Ovary (tissue), 3 donors: Measurements from ENCODE around the gene PTPRN2.

Experiments
- CTCF ChIP-seq, 3 donors: fragments of 450-650 bp in 2 of 3; fragments of 200-600 bp in 1 of 3; IDR thresholded peaks; one replicate each; pipeline versions ENCODE4 v1.5.1 to v1.8.0; 2016 to 2022; ENCODE audit warnings: antibody characterized with exemption in 3 of 3, mild to moderate bottlenecking in 1 of 3
- EP300 ChIP-seq: sonication (generic); formaldehyde crosslinking; IDR thresholded peaks from one replicate; pipeline ENCODE4 v1.6.1; 2017; ENCODE audit warnings: antibody characterized with exemption
- POLR2A ChIP-seq: fragments of 450-650 bp; IDR thresholded peaks from one replicate; pipeline ENCODE4 v1.6.1; 2017; ENCODE audit warnings: antibody characterized with exemption, mild to moderate bottlenecking, moderate library complexity
- donor health status: DM: no; HTN: no; CAD: no.

DNA sequence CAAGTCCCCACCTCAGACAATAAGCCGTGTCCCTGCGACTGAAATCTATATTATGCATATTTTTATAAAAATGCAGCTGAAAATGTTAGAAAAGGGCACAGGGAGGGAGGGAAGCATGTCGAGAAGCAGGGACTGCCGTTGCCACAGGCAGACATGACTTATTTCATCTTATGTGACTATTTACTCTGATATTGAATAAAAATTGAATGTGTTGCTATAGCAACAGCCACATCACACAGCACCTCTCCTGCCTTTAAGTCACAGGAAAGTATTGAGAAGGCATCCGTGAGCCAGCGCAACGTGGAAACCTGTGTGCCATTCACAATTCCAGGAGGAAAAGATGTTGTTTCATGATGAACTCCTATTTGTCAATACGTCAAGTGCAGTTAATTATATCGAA lies 701.4 kb downstream of the PTPRN2 start:
- TF ChIP-seq CTCF (IDR thresholded peaks at IDR 0.05), result no peak
- no peak for TF ChIP-seq POLR2A
- TF ChIP-seq EP300, result no peak
